ENCODE results near the gene COL25A1.

- no peak for TF ChIP-seq EZH2phosphoT487 (IDR thresholded peaks at IDR 0.05; ENCODE audit: insufficient read depth, low read depth)
- TF ChIP-seq EZH2 (IDR thresholded peaks at IDR 0.05; ENCODE audit: insufficient read depth, poor library complexity, severe bottlenecking) = no peak
Observed at GRCh38 chr4:109079731-109080130, 222.7 kb downstream of the COL25A1 start.
